Measurements from ENCODE around the gene ARFIP1. TPM values are rescaled to one million over a fixed set of nuclear protein-coding genes. Genes with fewer than 3 reads are reported as not detected.

Gene ARFIP1
- total and polyA plus RNA-seq, 9 of the 15 experiments (the other 6 are each of a cell fraction or from before 2014, with no cell fraction given) = 14.1 to 25.1 (median 20.9) TPM

DNA sequence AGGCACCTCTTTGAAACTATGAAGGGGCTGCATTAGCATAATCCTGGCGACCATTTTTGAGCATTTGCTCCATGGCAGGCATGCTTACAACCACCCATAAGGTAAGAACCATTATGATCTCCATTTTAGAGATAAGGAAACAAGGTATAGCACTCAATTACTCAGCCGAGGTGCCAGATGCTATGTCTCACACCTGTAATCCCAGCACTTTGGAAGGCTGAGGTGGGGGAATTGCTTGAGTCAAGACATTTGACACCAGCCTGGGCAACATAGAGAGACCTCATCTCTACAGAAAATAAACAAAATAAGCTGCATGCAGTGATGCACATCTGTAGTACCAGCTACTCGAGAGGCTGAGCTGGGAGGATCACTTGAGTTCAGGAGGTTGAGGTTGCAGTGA lies 43.8 kb upstream of the ARFIP1 start:
- H3K79me2 ChIP-seq (ENCODE audit: control insufficient read depth, insufficient read depth, low read length) = no peaks in the 10 kb centered on the region
- no peaks in the 10 kb centered on the region for H4K20me1 ChIP-seq (replicated peaks; ENCODE audit: control insufficient read depth, insufficient read depth, low read length)
- no peaks in the 10 kb centered on the region for H3K9me1 ChIP-seq (ENCODE audit: control insufficient read depth, insufficient read depth, low read length)
- TF ChIP-seq MECOM (CRISPR knock-in tag; IDR thresholded peaks at IDR 0.05) (no peak), HDAC2 (IDR thresholded peaks at IDR 0.05) (no peak), ZBTB33 (CRISPR knock-in tag; IDR thresholded peaks at IDR 0.05) (no peak), RCOR1 (IDR thresholded peaks at IDR 0.05; ENCODE audit: borderline replicate concordance in 1 of 2, low read depth in 2 of 2, low read length in 2 of 2) (no peak), HMG20B (CRISPR knock-in tag; IDR thresholded peaks at IDR 0.05) (no peak), HNRNPLL (IDR thresholded peaks at IDR 0.05; ENCODE audit: low read depth, low read length, poor library complexity, severe bottlenecking) (no peak), KLF10 (CRISPR knock-in tag; IDR thresholded peaks at IDR 0.05) (no peak), SIN3A (IDR thresholded peaks at IDR 0.05; ENCODE audit: borderline replicate concordance in 2 of 2, control insufficient read depth in 1 of 2, low read depth in 2 of 2, low read length in 2 of 2) (no peak)
- H3K9ac ChIP-seq (ENCODE audit: insufficient read depth in 1 of 2, low read depth in 2 of 2, low read length in 2 of 2) = no peak overlapping the region
- no peak for ATAC-seq
- no peaks in the 10 kb centered on the region for H3K36me3 ChIP-seq (ENCODE audit: control insufficient read depth, insufficient read depth, low read length)
- no peak overlapping the region for H3K4me3 ChIP-seq
- H3K4me2 ChIP-seq (ENCODE audit: insufficient read depth, low read length) = no peak overlapping the region
- BruUV-seq (replicated peaks) = no TSS peak
- no peaks in the 10 kb centered on the region for H3K9me3 ChIP-seq (replicated peaks; ENCODE audit: control insufficient read depth, insufficient read depth, low read depth, low read length)
- in situ Hi-C loops (cut with MboI) (no loop called here), intact Hi-C loops (cut with micrococcal nuclease) (loop anchor here (5.0 kb wide), 4 partner anchors 94 to 329 kb away; no protein-coding TSS in a partner anchor)
- H3K4me1 ChIP-seq (replicated peaks in 1 of 2; ENCODE audit: control insufficient read depth in 2 of 2, insufficient read depth in 2 of 2, low read length in 2 of 2) = no peaks in the 10 kb centered on the region
- CTCF ChIA-PET (ENCODE audit: low intra/inter-chr PET ratio) = interaction anchor here (1.1 to 1.7 kb wide), 4 partner anchors 153 to 282 kb away, joined by 3 to 9 read pairs (median 6); no protein-coding TSS in a partner anchor
- FAIRE-seq = no peak
- no peak for DNase-seq (ENCODE audit: extremely low read depth in 1 of 4, low spot score in 3 of 4)
- H2AFZ ChIP-seq (ENCODE audit: low read depth, low read length) = no peak overlapping the region
- WGBS (ENCODE audit: insufficient coverage, low coverage, missing lambda C conversion rate) = 3% methylated on average over 3 of the region's 3 CpGs
- POLR2A ChIA-PET = no interaction called here
- no peak overlapping the region for H3K27ac ChIP-seq (ENCODE audit: extremely low read depth, low read depth, low read length)
- peaks cover 5 to 15% of the 10 kb centered on the region in 2 experiments; a peak in 3 of 5 replicates for H3K27me3 ChIP-seq (ENCODE audit: control insufficient read depth in 2 of 2, insufficient read depth in 2 of 2, low read length in 2 of 2)
